PFSK-1 (cell line): ENCODE results near the gene PDAP1.

Experiments used
- FOXP2 ChIP-seq: optimal IDR thresholded peaks from 2 replicates; pipeline ENCODE3; 2011; ENCODE audit warnings: borderline replicate concordance, control low read depth, inconsistent platforms; ENCODE audit not compliant: insufficient read depth; ENCODE audit errors: extremely low read length, extremely low read depth
- REST ChIP-seq, 2 experiments: IDR thresholded peaks; 2 replicates each; pipeline versions ENCODE4 v1.6.1 to v1.8.0; 2011 to 2012; ENCODE audit warnings: low read depth in 2 of 2, low read length in 2 of 2, control low read depth in 1 of 2, inconsistent platforms in 1 of 2, mild to moderate bottlenecking in 1 of 2, moderate library complexity in 1 of 2; ENCODE audit not compliant: insufficient read depth in 1 of 2
- TAF1 ChIP-seq: IDR thresholded peaks from 2 replicates; pipeline ENCODE4 v1.6.1; 2012; ENCODE audit warnings: low read length, control low read depth, borderline replicate concordance; ENCODE audit not compliant: insufficient read depth

- TF ChIP-seq TAF1 (no peak), REST (IDR thresholded peaks at IDR 0.05; ENCODE audit: insufficient read depth in 1 of 2, low read depth in 2 of 2, low read length in 2 of 2) (no peak), FOXP2 (no peak)
Observed at GRCh38 chr7:99429756-99430155, 21.4 kb upstream of the PDAP1 start.
